ENCODE data around the gene GNPTG. TPM values are rescaled to one million over a fixed set of nuclear protein-coding genes. Genes with fewer than 3 reads are reported as not detected.
"Not testable (repeated sequence)": the region's sequence is repeated elsewhere in the genome, so short reads cannot be mapped to it uniquely, and the experiment has no call there.

Gene GNPTG
- total RNA-seq, 4 donors from 2014 or later, result 28.4 to 95.9 (median 48.6) TPM

DNA sequence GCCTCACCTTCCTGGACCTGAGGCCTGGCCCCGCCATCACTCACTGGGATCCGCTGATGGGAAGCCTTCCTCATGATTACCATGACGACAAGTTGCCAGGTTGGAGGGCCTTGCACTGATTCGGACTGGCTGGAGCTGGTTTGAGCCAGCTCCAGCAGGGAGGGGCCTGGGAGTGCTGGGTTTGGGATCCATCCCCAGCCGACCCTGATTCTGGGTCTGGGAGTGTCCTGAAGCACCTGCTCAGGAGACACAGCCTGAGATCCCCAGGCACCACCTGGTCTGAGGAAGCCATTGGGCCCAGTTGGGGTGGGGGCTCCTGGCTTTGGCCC is 24.1 kb upstream of the GNPTG start:
- no peak for DNase-seq
- intact Hi-C loops (cut with DNase I; ENCODE audit: low total_unique reads), result no loop called here
- no peak for TF ChIP-seq POLR2A (IDR thresholded peaks at IDR 0.05)
- TF ChIP-seq CTCF (IDR thresholded peaks at IDR 0.05), result no peak
- no peaks in the 10 kb centered on the region for H3K4me1 ChIP-seq
- H3K36me3 ChIP-seq, result no peaks in the 10 kb centered on the region
- H3K4me3 ChIP-seq, result no peak overlapping the region
- H3K27ac ChIP-seq, result no peak overlapping the region
- no peaks in the 10 kb centered on the region for H3K27me3 ChIP-seq
- peaks cover 0 to 4% of the 10 kb centered on the region in 2 donors for H3K9me3 ChIP-seq

DNA sequence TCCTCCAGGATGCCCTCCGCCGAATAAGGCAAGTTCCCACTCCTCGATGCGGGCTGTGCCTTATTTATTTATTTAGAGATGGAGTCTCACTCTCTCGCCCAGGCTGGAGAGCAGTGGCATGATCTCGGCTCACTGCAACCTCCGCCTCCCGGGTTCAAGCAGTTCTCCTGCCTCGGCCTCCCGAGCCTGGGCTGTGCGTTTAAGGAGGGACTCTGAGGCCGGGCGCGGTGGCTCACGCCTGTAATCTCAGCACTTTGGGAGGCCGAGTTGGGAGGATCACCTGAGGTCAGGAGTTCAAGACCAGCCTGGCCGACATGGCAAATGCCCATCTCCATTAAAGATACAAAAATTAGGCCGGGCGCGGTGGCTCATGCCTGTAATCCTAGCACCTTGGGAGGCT is 23.6 kb upstream of the GNPTG start:
- H3K4me3 ChIP-seq; H3K9me3 ChIP-seq; DNase-seq; H3K36me3 ChIP-seq; H3K4me1 ChIP-seq; H3K27me3 ChIP-seq; H3K27ac ChIP-seq; intact Hi-C loops (cut with DNase I; ENCODE audit: low total_unique reads): not testable (repeated sequence)

- DNase-seq; H3K4me1 ChIP-seq; intact Hi-C loops (cut with DNase I; ENCODE audit: low total_unique reads); H3K9me3 ChIP-seq; H3K4me3 ChIP-seq; H3K27me3 ChIP-seq; H3K27ac ChIP-seq; H3K36me3 ChIP-seq: not testable (repeated sequence)
These were observed 22.8 kb upstream of the GNPTG start for GRCh38 chr16:1328961-1329360.

DNA sequence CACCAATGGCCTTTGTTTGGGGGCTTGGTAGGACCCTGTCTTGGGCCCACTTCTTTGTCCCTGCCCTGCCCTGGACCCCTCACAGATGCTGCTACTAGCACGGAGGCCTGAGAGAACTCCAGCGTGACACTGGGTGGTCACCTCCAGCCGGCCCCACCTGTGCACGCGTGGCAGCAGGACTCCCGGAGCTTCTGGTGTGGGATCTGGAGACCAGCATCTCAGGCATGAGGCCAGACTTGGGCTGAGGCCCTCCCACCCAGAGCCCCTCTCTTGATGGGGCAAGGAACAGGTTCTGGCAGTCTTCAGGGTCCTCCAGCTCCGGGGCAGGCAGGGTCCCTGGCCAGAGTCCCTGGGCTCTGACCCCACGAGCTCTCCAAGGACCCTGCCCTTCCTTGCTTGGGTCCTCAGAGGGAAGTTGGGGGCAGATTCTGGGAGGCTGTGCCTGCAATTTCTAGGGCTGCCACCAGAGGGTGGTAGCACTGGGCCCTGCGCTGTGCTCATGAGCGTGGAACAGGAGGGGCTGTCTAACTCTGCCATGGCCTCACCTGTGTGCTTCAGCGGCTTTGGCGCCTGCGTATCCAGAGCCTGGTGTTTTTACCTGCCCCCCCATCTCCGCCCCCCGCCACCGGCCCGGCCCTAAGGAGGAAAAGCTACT is 21.3 kb upstream of the GNPTG start:
- Histone ChIP-seq H3K4me3 (no peak overlapping the region), H3K9me3 (peaks cover 0 to 4% of the 10 kb centered on the region in 2 donors), H3K27me3 (peaks cover 8 to 15% of the 10 kb centered on the region in 2 donors), H3K27ac (no peak overlapping the region), H3K36me3 (no peaks in the 10 kb centered on the region), H3K4me1 (peaks cover 0 to 9% of the 10 kb centered on the region in 2 donors)
- DNase-seq, result no peak
- TF ChIP-seq CTCF (IDR thresholded peaks at IDR 0.05), result no peak
- TF ChIP-seq POLR2A (IDR thresholded peaks at IDR 0.05), result no peak
- intact Hi-C loops (cut with DNase I; ENCODE audit: low total_unique reads), result no loop called here

GRCh38 chr16:1330931-1331711 is 20.6 kb upstream of the GNPTG start:
- DNase-seq, result no peak
- H3K27me3 ChIP-seq, result peaks cover 8 to 15% of the 10 kb centered on the region in 2 donors
- intact Hi-C loops (cut with DNase I; ENCODE audit: low total_unique reads), result no loop called here
- no peak for TF ChIP-seq CTCF (IDR thresholded peaks at IDR 0.05)
- no peaks in the 10 kb centered on the region for H3K36me3 ChIP-seq
- peaks cover 0 to 4% of the 10 kb centered on the region in 2 donors for H3K9me3 ChIP-seq
- H3K4me3 ChIP-seq, result no peak overlapping the region
- H3K27ac ChIP-seq, result no peak overlapping the region
- H3K4me1 ChIP-seq, result peaks cover 0 to 9% of the 10 kb centered on the region in 2 donors
